GM21619 (cell line): Measurements from ENCODE around the gene CORO2B.
"Not testable (repeated sequence)": the region's sequence is repeated elsewhere in the genome, so short reads cannot be mapped to it uniquely, and the experiment has no call there.

ENCODE experiments used
- ATAC-seq: cut with Tn5 transposase; IDR thresholded peaks from one replicate; pipeline ENCODE4 v1.9.1; 2021; ENCODE audit not compliant: unreplicated experiment

The CORO2B gene

GRCh38 chr15:68719672-68720071 lies 140.9 kb downstream of the CORO2B start:
- no peak for ATAC-seq

- ATAC-seq = no peak
These were observed 143.1 kb downstream of the CORO2B start for GRCh38 chr15:68721886-68722285.

GRCh38 chr15:68725736-68726135 lies 146.9 kb downstream of the CORO2B start:
- ATAC-seq = no peak

- no peak for ATAC-seq
These were observed 147.5 kb downstream of the CORO2B start for GRCh38 chr15:68726246-68726645.

GRCh38 chr15:68729789-68730411 lies 151.1 kb downstream of the CORO2B start:
- no peak for ATAC-seq

GRCh38 chr15:68730471-68730919 lies 151.7 kb downstream of the CORO2B start:
- ATAC-seq = no peak

GRCh38 chr15:68730976-68731897 lies 152.4 kb downstream of the CORO2B start:
- no peak for ATAC-seq

- no peak for ATAC-seq
These were observed 153.7 kb downstream of the CORO2B start for GRCh38 chr15:68732451-68732850.

- ATAC-seq = no peak
These were observed 154.9 kb downstream of the CORO2B start for GRCh38 chr15:68733666-68734065.

GRCh38 chr15:68734352-68734751 lies 155.6 kb downstream of the CORO2B start:
- no peak for ATAC-seq

- ATAC-seq = no peak
These were observed 156.1 kb downstream of the CORO2B start for GRCh38 chr15:68734881-68735280.

- ATAC-seq = no peak
These were observed 156.8 kb downstream of the CORO2B start for GRCh38 chr15:68735610-68736009.

- ATAC-seq = no peak
These were observed 160.7 kb downstream of the CORO2B start for GRCh38 chr15:68739390-68740080.

GRCh38 chr15:68743256-68743655 lies 164.5 kb downstream of the CORO2B start:
- no peak for ATAC-seq

GRCh38 chr15:68749365-68749764 lies 170.6 kb downstream of the CORO2B start:
- ATAC-seq = no peak

GRCh38 chr15:68749793-68750192 lies 171.0 kb downstream of the CORO2B start:
- no peak for ATAC-seq

GRCh38 chr15:68751622-68752021 lies 172.8 kb downstream of the CORO2B start:
- ATAC-seq = no peak

GRCh38 chr15:68755731-68756130 lies 176.9 kb downstream of the CORO2B start:
- no peak for ATAC-seq

GRCh38 chr15:68759982-68760579 lies 181.3 kb downstream of the CORO2B start:
- ATAC-seq = not testable (repeated sequence)

GRCh38 chr15:68763063-68763462 lies 184.3 kb downstream of the CORO2B start:
- ATAC-seq = no peak

- ATAC-seq = no peak
These were observed 185.3 kb downstream of the CORO2B start for GRCh38 chr15:68764090-68764489.
